ENCODE measurements around the gene KAZN. TPM values are rescaled to one million over a fixed set of nuclear protein-coding genes. Genes with fewer than 3 reads are reported as not detected.

The KAZN gene
- total and polyA plus RNA-seq, 2 of the 8 experiments (the other 6 are each of a cell fraction or from before 2014, with no cell fraction given), result 3.7 to 11.8 TPM

- Histone ChIP-seq H4K5ac (ENCODE audit: insufficient read length, low read depth, low read length) (no peak overlapping the region), H2BK5ac (ENCODE audit: low read depth, low read length) (no peak overlapping the region), H3K56ac (replicated peaks; ENCODE audit: insufficient read length, low read depth, low read length) (no peak overlapping the region), H3K4me1 (replicated peaks in 1 of 4; ENCODE audit: control insufficient read depth in 3 of 4, insufficient read depth in 4 of 4, low read length in 3 of 4) (no peaks in the 10 kb centered on the region), H2BK20ac (ENCODE audit: low read length) (no peak overlapping the region), H2BK15ac (ENCODE audit: low read length) (no peak overlapping the region), H2AK5ac (ENCODE audit: low read depth, low read length) (no peak overlapping the region), H3K18ac (ENCODE audit: extremely low read depth, low read length) (no peak overlapping the region), H4K91ac (replicated peaks; ENCODE audit: insufficient read length, low read length) (no peak overlapping the region), H2AFZ (ENCODE audit: low read length) (no peak overlapping the region), H3K9me3 (ENCODE audit: insufficient read depth in 2 of 2, low read depth in 1 of 2, low read length in 1 of 2) (no peaks in the 10 kb centered on the region), H3K27me3 (replicated peaks in 1 of 4; ENCODE audit: control insufficient read depth in 3 of 4, extremely low read depth in 1 of 4, insufficient read depth in 3 of 4, low read length in 3 of 4) (no peaks in the 10 kb centered on the region; a peak in 1 of 7 replicates), H3K23ac (ENCODE audit: insufficient read length) (no peak overlapping the region), H3K4me2 (ENCODE audit: insufficient read depth in 1 of 2, low read depth in 2 of 2, low read length in 2 of 2) (no peak overlapping the region), H3K4me3 (ENCODE audit: extremely low read depth in 1 of 4, insufficient read depth in 2 of 4, low read depth in 3 of 4, low read length in 4 of 4) (no peak overlapping the region), H3K79me2 (ENCODE audit: control insufficient read depth in 1 of 2, insufficient read depth in 2 of 2, low read length in 2 of 2) (no peaks in the 10 kb centered on the region), H3K9ac (replicated peaks in 1 of 4; ENCODE audit: extremely low read depth in 1 of 4, low read depth in 3 of 4, low read length in 3 of 4) (no peak overlapping the region), H3K14ac (ENCODE audit: insufficient read length) (no peak overlapping the region), H4K8ac (ENCODE audit: extremely low read depth, insufficient read depth, low read length) (peak overlapping the region; percentile 47; the same call in 1 of the 2 replicates), H4K20me1 (replicated peaks in 1 of 2; ENCODE audit: control insufficient read depth in 1 of 2, insufficient read depth in 2 of 2, low read length in 2 of 2) (peaks cover 0 to 2% of the 10 kb centered on the region in 2 experiments), H3K27ac (ENCODE audit: low read depth, low read length) (no peak overlapping the region), H3K36me3 (ENCODE audit: control insufficient read depth in 2 of 4, insufficient read depth in 4 of 4, low read length in 3 of 4) (no peaks in the 10 kb centered on the region), H3K79me1 (ENCODE audit: low read depth, low read length) (no peaks in the 10 kb centered on the region), H2BK120ac (replicated peaks; ENCODE audit: low read depth, low read length) (no peak overlapping the region), H2BK12ac (ENCODE audit: low read depth, low read length) (no peak overlapping the region), H3K4ac (replicated peaks; ENCODE audit: insufficient read length, low read depth, low read length) (no peak overlapping the region), H3K23me2 (ENCODE audit: low read depth, low read length) (peaks cover 3% of the 10 kb centered on the region; the same call in 1 of the 2 replicates)
- DNase-seq (ENCODE audit: low read depth in 1 of 2, low spot score in 2 of 2) (no peak), FAIRE-seq (no peak)
- ChIA-PET CTCF (ENCODE audit: partially characterized antibody) (interaction anchor here (0.7 to 0.9 kb wide), 2 partner anchors 11 to 62 kb away, joined by 3 read pairs; no protein-coding TSS in a partner anchor), POLR2A (ENCODE audit: partially characterized antibody) (no interaction called here)
- no peak for TF ChIP-seq ZNF274 (IDR thresholded peaks at IDR 0.05; ENCODE audit: borderline replicate concordance, extremely low read depth, low read length)
- no peak for TF ChIP-seq RNF2 (IDR thresholded peaks at IDR 0.05; ENCODE audit: borderline replicate concordance, low read depth, low read length, missing control alignments, poor library complexity, severe bottlenecking)
- TF ChIP-seq CHD1 (IDR thresholded peaks at IDR 0.05; ENCODE audit: low read depth, low read length), result no peak
- TF ChIP-seq MAFK (IDR thresholded peaks at IDR 0.05; ENCODE audit: low read depth, low read length), result no peak
- no peak for TF ChIP-seq SP1 (IDR thresholded peaks at IDR 0.05; ENCODE audit: low read depth, low read length)
- no peak for TF ChIP-seq CEBPB (IDR thresholded peaks at IDR 0.05; ENCODE audit: low read depth, low read length)
- no peak for TF ChIP-seq POLR2AphosphoS5 (IDR thresholded peaks at IDR 0.05; ENCODE audit: low read depth, low read length)
- no peak for TF ChIP-seq CBX8 (IDR thresholded peaks at IDR 0.05; ENCODE audit: borderline replicate concordance, low read depth, low read length)
- no peak for TF ChIP-seq YY1 (IDR thresholded peaks at IDR 0.05; ENCODE audit: low read depth, low read length)
- no peak for TF ChIP-seq KDM4A (IDR thresholded peaks at IDR 0.05; ENCODE audit: low read depth, low read length, severe bottlenecking)
- no peak for TF ChIP-seq BRCA1 (IDR thresholded peaks at IDR 0.05; ENCODE audit: low read depth, low read length)
- WGBS, 2 experiments (ENCODE audit: extremely low coverage in 1 of 2, insufficient coverage in 1 of 2, insufficient read length in 1 of 2, insufficient replicate concordance in 2 of 2, low coverage in 1 of 2, low lambda C conversion rate in 2 of 2, missing lambda C conversion rate in 1 of 2), result 84% methylated on average over 3 of the region's 3 CpGs; no CpG with 5 or more reads in 1 of the 2 experiments
Measured at GRCh38 chr1:14577261-14577660, 21.2 kb upstream of the KAZN start.
